NCI-H2029 treated with DMSO at 0.1 percent for 48 hours (cell line): ENCODE data around the gene SMIM44.
"Not testable (repeated sequence)": the region's sequence is repeated elsewhere in the genome, so short reads cannot be mapped to it uniquely, and the experiment has no call there.

Experiments used
- DNase-seq: peaks from one replicate; lab custom pipeline; 2025; lab: John Stamatoyannopoulos, UW

The SMIM44 gene

GRCh38 chr19:3457528-3458228 lies 25.6 kb downstream of the SMIM44 start:
- DNase-seq: no peak

GRCh38 chr19:3456925-3457527 lies 26.2 kb downstream of the SMIM44 start:
- no peak for DNase-seq

- no peak for DNase-seq
Observed at GRCh38 chr19:3455960-3456601, 27.2 kb downstream of the SMIM44 start.

DNA sequence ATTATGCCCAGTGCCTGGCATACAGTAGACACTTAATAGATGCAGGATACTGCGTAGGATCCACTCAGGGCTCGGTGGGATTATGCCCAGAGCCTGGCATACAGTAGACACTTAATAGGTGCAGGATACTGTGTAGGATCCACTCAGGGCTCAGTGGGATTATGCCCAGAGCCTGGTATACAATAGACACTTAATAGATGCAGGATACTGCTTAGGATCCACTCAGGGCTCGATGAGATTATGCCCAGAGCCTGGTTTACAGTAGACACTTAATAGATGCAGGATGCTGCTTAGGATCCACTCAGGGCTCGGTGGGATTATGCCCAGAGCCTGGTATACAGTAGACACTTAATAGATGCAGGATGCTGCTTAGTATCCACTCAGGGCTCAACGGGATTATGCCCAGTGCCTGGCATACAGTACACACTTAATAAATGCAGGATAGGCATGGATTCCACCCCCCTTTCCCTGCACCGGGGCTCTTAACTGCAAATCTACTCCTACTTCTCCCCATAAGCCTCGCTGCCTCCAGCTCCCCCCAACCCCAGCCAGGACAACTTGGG lies 27.8 kb downstream of the SMIM44 start:
- DNase-seq: no peak

- DNase-seq: no peak
Observed at GRCh38 chr19:3454656-3455392, 28.4 kb downstream of the SMIM44 start.

DNA sequence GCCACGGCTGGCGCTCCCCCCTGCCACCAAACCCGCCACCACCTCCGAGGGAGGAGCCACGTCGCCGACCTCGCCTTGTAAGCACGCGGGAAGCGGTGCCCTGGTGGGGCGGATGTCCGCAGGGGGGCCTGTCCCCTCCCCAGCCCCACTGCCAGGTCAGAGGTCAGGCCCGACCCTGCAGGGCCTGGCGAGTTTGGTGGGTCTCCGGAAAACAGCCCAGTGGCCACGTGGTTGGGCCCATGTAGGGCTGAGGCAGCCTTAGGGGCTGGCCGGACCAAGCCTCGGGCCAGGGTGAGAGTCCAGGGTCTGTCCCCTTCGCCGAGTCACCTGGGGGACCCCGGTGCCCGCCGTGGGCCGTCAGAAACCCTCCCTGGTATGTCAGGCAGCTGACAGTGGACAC lies 29.4 kb downstream of the SMIM44 start:
- no peak for DNase-seq

- not testable (repeated sequence) for DNase-seq
Observed at GRCh38 chr19:3452942-3453214, 30.4 kb downstream of the SMIM44 start.

- DNase-seq: no peak
Observed at GRCh38 chr19:3452171-3452941, 30.9 kb downstream of the SMIM44 start.

GRCh38 chr19:3451451-3451866 lies 31.8 kb downstream of the SMIM44 start:
- no peak for DNase-seq

DNA sequence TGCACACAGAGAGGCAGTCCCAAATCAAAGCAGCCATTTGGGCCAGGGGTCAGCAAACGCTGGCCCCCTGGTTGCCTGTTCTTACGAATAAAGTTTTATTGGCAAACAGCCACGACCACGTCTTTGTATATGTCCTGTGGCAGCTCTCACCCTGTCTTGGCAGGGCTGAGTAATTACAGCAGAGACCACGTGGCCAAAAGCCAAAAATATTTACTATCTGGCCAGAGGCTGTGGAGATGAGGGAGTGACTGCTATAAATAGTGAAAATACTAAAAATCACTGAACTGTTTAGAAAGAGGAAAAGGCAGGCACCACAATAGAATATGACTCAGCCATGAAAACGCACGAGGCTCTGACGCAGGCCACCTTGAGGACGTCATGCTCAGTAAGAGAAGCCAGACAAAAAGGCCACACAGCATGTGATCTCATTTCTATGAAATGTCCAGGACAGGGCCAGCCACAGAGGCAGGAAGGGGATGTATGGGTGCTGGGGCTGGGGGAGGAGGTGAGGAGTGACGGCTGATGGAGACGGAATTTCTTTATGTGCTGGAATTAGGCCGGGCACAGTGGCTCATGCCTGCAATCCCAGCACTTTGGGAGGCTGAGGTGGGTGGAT lies 32.3 kb downstream of the SMIM44 start:
- no peak for DNase-seq

- no peak for DNase-seq
Observed at GRCh38 chr19:3448616-3449334, 34.5 kb downstream of the SMIM44 start.

DNA sequence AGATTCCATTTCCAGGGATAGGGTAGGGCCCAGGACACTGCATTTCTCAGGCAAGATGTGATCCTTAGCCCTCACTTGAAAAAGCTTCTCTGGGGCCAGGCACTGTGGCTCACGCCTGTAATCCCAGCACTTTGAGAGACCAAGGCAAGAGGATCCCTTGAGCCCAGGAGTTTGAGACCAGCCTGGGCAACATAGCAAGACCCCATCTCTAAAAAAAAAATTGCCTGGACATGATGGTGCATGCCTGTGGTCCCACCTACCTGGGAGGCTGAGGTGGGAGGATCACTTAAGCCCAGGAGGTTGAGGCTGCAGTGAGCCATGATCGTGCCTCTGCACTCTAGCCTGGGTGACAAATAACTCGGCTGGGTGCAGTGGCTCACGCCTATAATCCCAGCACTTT lies 36.6 kb downstream of the SMIM44 start:
- not testable (repeated sequence) for DNase-seq

GRCh38 chr19:3444695-3445234 lies 38.5 kb downstream of the SMIM44 start:
- DNase-seq: no peak

- no peak for DNase-seq
Observed at GRCh38 chr19:3443840-3444694, 39.2 kb downstream of the SMIM44 start.

DNA sequence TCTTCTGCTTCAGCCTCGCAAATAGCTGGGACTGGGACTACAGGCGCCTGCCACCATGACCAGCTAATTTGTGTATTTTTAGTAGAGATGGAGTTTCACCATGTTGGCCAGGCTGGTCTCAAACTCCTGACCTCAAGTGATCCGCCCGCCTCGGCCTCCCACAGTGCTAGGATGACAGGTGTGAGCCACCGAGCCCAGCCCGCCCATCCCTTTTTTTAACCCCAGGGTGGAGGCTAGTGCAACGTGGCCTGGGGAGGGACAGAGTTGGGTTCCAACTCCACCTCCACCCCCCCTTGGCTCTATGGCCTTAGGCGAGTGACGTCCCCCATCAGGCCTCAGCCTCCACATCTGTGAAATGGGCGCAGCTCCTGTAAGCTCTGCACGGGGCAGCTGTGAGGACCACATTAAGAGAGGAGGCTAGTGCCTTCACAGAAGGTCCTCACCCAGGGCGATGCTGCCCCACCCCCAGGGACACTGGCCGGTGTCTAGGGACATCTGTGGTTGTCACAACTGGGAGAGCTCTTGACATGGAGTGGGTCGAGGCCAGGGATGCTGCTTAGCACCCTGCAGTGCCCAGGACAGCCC lies 40.7 kb downstream of the SMIM44 start:
- no peak for DNase-seq

DNA sequence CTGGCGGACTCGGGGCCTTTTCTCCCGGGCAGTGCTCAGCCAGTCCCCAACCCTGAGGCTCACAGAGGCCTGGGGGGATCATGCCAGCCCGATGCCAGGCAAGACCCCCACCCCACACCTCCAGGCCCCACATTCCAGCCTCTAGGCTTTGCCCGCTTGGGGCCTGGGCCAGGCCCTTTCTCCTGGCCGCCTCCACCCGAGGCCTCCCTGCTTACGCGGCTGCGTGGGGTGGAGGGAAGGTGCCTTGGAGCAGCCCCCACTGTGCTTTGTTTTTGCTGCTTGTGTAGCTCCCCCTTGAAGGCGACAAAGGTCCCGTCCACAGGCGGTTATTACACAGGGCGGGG lies 41.3 kb downstream of the SMIM44 start:
- no peak for DNase-seq

GRCh38 chr19:3441089-3441985 lies 41.9 kb downstream of the SMIM44 start:
- no peak for DNase-seq

DNA sequence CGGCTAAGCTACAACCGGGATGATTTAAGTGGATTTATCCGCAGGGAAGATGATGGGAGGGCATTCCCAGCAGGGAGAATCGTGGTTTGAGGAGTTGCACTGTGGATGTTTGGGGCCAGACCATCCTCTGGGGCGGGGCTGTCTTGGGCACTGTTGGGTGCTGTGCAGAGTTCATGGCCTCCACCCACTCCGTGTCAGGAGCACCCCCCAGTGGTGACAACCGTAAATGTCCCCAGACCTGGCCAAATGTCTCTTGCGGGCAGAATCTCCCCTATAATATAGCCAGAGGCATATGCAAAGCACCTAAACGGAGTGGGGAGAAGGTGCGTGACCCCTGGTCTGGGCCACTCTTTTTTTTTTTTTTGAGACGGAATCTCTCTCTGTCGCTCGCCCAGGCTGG lies 43.2 kb downstream of the SMIM44 start:
- no peak for DNase-seq
